NCI-H1092 (cell line): ENCODE data around the gene CABLES1.

ENCODE experiments used
- DNase-seq: peaks from one replicate; lab custom pipeline; 2025; lab: John Stamatoyannopoulos, UW

Gene CABLES1

GRCh38 chr18:23113576-23113975 is 21.7 kb upstream of the CABLES1 start:
- no peak for DNase-seq

DNA sequence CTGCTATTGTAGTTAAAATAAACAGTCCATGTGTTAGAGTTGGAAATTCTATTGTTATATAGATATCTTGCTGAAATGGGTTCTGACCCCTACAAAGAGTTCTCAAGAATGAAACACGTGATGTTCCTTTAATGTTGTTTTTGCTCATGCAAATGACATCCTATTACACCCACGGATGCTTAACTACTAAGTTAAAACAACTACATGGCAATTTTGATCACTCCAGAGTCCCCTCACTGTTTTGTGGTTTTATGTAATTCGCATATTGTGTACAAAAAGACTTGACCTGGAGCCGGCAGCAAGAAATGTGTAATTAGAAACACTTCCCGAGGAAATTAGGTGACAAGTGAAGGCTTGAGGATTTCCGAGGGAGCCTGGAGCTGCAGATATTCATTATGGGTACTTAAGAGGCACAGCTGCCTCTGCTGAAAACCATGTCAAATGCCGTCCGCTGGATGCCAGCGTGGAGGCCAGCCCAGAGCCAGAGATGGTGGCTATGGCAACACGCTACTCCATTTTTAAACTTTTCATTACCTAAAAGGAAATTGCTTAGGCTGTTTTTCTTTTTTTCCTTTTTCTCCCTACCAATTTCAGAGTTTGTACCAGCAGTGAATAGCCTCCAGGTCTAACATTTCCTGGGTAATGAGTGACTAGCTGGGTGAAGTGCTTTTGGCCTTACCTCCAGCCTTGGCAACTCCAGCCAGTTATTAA is 21.0 kb upstream of the CABLES1 start:
- peak; percentile 40 for DNase-seq

GRCh38 chr18:23114911-23115310 is 20.4 kb upstream of the CABLES1 start:
- no peak for DNase-seq

DNA sequence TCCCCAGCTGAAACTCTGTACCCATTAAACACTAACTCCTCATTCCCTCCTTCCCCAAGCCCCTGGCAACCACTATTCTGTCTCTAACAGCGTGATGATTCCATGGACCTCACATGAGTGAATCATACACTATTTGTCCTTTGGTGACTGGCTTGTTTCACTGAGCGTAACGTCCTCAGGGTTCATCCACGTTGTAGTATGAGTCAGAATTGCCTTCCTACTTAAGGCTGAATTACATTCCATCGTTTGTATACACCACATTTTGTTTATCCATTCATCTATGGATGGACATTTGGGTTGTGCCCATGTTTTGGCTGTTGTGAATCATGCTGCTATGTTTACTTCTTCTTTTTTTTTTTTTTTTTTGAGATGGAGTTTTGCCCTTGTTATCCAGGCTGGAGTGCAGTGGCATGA is 19.6 kb upstream of the CABLES1 start:
- DNase-seq, result no peak

DNA sequence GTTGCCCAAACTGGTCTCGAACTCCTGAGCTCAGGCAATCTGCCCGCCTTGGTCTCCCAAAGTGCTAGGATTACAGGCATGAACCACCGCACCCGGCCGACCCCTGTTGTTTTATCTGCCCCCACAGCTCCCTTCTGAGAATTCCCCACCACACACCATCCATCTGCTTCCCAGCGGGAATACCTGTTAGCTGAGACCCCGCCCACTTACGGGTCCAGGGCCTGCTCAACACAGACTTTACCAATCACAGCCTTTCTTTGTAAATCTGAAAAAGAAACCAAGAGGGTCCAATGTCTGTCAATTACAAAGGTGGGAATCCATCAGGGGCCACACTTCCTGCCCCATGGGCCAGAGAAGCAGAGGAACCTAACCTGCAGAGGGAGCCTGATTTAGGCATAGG is 14.2 kb upstream of the CABLES1 start:
- DNase-seq, result no peak

GRCh38 chr18:23122334-23123229 is 12.7 kb upstream of the CABLES1 start:
- DNase-seq, result no peak

DNA sequence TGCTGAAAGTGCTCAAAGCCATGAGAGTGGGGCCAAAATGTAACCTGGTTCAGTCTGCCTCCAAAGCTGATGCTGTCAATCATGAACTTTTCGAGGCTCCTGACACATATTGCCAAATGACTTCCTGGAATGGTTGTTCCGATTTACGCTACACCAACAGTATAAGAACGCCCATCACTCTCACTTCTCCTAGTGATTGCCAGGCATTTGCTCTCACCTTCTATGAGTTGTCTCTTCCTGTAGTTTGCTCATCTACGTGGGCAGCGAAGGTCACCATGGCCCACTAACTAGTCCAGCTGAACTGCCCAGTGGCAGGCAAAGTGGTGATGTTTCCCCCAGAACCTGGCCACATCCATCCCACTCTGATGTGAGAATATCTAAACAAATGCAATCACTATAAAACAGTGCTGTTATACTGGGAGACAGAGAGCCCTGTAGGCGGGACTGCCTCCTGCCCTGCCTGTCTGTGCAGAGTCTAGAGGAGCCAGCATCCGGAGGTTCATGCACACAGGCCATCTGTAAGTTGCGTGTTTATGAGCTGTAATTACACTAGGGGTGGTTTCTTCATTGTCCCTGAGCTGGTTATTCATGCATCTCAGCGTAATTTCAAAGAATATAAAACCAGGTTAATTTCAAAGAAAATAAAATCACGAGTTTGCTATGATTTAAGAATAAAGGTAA is 8.8 kb upstream of the CABLES1 start:
- no peak for DNase-seq

- DNase-seq, result no peak
These were observed 8.2 kb upstream of the CABLES1 start for GRCh38 chr18:23127090-23127489.

DNA sequence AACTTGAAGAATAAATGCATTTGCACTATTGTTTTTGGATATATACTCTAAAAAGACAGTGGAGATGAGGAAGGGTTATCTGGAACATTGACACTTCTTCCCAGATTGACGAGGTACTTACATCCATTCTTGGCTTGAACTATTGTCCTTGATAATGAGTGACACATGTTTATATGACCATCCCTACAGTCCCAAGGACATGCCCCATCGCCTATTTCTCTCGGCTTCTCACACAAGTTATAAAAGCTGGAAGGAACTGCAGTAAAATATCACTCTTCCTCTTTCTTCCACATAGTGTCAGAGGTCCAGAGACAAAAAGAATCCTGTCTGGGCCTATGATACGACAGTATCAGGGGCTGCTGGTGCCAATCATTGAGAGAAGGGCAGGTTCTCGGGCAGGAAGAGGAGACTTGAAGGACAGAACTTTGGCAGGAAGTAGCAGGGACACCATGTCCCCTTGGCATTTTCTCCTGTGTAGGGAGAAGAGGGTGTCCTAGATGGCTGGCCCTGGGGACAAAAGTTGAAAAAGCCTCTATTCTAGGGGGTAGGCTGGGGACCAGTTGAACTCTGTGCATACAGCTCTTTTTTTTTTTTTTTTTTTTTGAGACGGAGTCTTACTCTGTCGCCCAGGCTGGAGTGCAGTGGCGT is 5.8 kb upstream of the CABLES1 start:
- no peak for DNase-seq

- DNase-seq, result peak; percentile 85
These were observed 3.5 kb upstream of the CABLES1 start for GRCh38 chr18:23131693-23132319.

GRCh38 chr18:23133860-23134779 is 1.2 kb upstream of the CABLES1 start:
- peak; percentile 71 for DNase-seq

DNA sequence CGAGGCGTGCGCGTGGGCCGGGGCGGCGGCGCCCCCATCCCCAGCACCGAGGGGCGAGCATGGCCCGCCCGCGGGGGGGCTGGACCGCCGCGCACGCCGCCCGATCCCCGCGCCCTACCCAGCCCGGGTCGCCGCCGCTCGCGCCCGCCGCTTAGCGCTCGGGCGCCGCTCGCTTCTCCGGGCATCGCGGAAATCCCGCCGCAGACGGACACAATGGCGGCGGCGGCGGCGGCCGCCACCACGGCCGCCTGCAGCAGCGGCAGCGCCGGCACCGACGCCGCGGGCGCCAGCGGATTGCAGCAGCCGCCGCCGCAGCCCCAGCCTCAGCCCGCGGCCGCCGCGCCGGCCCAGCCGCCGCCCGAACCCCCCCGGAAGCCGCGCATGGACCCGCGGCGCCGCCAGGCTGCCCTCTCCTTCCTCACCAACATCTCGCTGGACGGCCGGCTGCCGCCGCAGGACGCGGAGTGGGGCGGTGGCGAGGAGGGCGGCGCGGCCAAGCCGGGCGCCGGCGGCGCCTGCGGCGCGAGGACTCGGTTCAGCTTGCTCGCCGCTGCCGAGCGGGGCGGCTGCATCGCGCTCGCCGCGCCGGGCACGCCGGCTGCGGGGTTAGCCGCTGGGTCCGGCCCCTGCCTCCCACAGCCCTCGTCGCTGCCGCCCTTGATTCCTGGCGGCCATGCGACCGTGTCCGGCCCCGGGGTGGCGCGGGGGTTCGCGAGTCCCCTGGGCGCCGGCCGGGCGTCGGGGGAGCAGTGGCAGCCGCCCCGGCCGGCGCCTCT is 453 bp downstream of the CABLES1 start:
- peak; percentile 24 for DNase-seq

DNA sequence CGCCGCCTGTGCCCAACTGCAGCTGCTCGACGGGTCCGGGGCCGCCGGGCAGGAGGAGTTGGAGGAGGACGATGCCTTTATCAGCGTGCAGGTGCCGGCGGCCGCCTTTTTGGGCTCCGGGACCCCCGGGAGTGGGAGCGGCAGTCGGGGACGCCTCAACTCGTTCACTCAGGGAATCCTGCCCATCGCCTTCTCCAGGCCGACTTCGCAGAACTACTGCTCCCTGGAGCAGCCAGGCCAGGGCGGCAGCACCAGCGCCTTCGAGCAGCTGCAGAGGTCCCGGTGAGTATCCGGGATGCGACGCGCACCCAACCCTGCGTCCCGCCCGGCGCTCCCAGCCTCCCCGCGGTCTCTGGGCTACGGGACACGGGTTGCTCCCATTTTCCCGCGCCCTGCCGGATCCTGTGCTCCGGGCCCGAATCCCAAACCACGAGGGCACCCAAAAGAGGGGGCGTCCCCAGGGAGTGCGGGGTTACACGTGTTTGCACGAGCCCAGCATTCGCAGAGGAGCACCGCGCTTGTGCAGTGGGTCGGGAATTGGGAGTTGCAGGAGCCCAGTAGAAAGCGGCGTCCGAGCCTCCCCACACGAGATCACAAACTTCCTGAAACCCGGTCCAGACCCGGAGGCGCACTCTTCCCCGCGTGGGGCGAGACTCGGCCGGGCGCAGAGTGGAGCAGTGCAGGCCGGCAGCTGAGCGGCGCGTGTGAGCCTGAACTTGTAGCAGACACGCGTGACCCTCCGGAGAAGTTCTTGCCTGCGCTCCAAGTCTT is 1.2 kb downstream of the CABLES1 start:
- DNase-seq, result no peak

DNA sequence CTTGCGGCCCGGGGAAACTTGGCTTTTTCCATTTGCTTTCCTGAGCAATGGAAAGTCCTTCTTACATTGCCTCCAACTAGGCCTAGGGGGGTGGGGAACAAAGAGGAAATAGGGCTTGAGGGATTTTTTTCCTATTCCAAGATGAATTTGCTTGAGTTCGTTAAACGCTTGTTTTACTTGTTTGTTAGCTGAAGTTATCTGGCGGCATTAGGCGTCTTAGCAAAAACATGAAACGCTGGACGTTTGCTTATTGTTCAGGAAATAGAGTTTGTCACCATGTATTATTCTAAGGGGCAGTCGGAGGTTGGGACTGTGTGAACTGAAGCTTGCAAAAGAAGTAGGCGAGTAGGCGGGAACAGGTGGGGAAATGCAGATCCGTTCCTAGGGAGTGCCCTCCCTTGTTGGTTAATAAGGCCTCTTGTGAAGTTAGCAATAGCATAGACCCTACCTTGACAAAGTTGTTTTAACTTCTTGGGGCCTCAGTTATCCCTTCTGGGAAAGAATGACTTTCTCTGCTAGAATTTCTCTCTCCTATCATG is 1.9 kb downstream of the CABLES1 start:
- no peak for DNase-seq

DNA sequence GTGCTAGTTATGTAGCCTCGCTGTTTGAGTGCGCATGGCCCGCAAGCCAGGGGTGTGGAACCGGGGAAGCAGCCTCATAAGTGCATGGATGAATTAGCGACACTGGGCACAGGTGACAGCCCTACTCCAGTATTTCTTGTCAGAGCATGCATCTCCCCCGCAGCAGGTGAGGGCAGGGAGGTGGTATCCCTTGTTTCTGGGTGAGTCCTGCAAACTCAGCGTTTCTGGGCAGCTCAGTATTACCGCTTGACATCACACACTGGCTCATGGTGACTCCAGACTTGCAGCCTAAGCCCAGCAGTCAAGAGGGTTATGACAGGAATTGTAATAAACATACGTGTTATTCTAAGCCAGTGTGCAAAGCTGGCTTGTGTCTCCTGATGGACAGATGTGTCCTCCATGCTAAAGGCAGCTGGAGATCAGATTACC is 2.5 kb downstream of the CABLES1 start:
- peak; percentile 16 for DNase-seq

DNA sequence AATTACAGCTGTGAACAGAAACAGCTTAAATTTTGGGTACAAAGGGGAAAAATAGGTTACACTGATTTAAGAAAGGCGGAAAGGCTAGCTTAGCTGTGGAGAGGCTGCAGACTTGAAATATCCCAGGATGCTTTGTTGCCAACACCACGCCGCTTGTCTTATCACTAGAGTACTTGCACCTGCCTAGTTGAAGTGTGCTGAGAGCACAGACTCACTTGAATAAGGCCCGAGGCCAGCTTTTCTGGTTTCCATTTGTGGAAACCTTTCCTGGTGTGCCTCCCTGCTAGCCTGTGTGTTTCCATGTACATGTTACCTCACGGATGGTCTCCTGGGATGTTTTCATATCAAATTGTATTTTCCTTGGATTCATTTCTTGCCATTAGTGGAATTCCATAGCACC is 3.2 kb downstream of the CABLES1 start:
- DNase-seq, result peak; percentile 86

- peak; percentile 21 for DNase-seq
These were observed 6.1 kb downstream of the CABLES1 start for GRCh38 chr18:23141104-23141999.
